Smooth muscle cell of the brain vasculature (primary cell): ENCODE data around the gene FHOD3.

Experiments used
- DNase-seq: peaks from one replicate; pipeline ENCODE4 v3.0.0-alpha.2; 2012; ENCODE audit warnings: low read depth, low spot score

The FHOD3 gene

DNA sequence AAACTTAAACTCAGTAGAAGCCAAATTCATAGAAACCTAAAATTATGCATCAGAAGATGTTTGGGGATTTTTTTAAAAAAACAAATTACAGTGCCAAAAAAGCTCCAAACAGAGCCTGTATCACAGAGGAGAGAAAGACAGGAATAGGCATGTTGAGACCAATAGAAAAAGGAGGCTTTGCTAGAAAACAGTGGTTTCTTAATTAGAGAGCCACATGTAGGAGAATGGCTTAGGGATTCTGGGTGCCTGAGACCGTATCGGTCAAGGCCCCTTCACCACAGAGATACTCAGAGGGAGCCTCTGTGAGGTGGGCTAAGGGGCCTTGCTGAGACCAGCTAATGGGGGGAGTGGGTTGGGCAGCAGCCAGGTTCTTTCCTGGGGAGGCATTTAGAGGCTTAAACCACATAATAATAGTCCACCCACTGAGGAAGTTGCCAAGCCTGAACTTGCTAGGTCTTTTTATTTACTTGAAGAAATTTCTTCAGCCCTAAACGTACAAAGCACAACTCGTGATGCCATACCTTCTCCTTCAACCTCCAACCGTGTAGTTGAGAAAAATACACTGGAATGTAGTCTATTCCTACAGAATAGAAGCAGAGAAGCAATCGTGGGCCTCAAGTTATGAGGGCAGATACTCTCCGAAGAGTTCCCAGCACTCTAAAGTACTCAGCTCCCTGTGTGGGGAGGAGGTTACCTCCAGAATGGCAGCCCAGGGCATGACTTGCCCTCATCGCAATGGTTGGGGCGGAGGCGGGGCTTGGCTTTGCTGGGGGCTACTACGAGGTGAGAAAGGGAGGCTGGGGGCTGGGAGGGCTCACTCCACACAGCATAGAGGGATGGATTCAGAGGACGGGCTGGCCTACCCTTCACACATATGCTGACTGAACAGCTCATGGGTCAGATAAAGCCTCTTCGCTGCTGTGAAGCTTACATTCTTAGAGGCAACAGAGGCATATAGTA lies 293.4 kb downstream of the FHOD3 start:
- DNase-seq = no peak

DNA sequence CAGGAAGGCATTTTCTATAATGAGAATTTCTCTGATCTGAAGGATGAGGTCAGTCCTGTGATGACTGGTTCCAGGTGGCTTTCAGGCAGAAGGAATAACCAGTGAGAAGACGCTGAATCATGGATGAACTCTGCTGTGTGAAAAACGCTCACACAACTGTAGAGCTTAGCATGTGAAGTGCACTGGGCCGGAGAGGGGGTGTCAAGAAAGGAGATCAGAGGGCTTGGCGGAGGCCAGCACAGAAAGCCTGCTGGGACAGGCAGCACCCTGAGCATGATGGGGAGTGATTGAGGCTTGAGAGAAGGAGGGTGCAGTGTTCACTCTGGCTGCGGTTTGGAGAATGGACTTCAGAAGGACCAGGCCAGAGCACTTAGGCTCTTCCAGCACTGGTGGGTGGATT lies 294.8 kb downstream of the FHOD3 start:
- DNase-seq = no peak

DNA sequence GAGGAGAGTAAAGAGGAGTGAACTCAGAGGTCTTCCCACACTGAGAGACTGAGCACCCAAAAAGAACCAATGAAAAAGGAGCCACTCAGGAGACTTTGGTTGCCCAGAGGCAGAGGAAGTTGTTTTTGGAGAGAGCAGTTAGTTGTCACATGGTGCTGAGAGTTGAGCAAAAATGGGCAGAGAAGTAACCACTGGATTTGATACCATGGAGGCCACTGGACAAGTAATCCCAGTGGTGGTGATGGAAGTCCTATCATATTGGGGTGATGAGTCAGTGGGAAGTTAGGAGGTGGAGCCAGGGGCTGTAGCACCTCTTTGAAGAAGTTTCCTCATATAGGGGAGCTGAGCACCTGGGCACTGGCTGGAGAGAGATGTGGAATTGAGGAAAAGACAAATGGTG lies 295.5 kb downstream of the FHOD3 start:
- no peak for DNase-seq

DNA sequence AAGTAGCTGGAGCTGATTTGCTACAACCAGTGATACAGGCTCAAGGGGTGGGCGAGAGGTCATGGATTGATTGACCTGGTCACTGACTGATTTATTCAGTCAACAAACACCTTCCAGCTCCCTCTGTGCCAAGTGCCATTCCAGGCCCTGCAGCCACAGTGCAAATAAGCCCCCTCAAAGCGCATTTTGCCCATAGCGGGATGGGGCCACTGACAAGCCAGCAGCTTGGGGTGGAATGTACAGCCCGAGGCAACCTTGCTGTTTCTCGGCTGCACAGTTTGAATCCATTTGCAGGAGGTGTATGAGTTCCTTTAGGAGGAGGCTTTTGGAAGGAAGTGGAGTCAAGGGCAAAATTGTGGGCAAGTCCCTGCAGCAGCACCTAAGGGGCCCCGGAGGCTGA lies 296.1 kb downstream of the FHOD3 start:
- DNase-seq = no peak

DNA sequence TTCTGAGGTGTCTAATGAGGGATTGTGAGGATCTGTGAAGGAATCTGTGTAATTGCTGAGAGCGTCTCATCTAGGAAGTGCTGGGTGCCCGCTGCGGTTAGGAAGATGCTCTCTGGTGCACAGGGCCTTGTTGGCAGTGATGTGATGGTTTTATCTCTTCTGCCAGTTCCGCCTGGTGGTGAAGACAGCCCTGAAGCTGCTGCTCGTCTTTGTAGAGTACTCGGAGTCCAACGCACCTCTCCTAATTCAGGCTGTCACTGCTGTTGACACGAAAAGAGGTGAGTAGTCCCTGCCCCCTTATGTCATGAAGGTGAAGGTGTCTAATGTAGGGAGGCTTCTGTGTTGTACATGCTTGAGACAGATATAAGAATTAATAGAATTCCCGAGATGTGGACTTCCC lies 297.1 kb downstream of the FHOD3 start:
- no peak for DNase-seq

DNA sequence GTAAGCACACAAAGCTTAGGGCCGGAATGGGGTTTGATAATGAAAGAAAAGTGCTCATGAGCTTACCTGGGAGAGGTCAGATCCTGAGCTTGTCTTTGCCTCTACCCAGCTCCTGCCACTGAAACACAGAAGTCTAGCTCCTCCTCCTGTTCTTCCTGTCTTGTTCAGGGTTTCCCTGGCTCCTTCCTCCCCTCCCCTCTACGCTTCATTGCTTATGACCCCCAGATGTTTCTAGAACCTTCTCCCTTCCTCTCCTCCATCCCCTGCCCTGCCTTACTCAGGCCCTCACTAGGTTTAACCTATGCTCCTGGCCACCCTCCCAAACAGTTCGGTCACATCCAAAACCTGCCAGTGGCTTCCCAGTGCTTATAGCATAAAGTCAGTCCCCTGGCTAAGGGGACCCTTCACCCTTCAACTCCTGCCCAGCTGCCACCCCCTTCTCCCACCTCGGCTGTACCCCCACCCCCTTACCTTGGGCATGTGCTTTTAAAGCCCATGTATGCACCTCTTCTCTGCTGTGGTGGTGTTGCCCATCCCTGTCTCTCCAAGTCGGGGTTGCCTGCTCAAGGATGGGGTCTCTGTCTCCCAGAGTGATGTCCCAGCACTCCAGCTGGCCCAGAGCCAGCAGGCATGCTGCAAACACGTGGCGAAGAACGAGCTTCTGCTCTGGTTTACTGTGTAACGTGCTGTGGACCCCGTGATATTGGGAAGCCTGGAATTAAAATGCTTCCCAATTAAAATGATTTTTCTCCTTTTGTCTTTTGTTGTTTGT lies 297.7 kb downstream of the FHOD3 start:
- DNase-seq = no peak

DNA sequence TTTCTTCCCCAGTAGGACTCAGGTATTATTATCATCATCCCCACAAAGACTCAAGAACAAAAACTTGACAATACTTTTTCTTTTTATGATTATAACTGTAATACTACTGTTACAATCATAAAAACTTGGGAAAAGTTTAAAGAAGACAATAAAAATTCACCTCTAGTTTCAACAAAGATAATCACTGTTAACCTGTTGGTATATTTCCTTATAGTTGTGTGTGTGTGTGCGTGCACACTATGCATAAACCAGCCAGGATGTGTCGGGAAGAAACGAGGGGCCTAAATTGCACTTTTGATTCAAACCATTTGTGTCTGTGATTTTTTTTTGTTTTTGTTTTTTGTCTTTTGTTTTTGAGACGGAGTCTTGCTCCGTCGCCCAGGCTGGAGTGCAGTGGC lies 298.3 kb downstream of the FHOD3 start:
- no peak for DNase-seq

DNA sequence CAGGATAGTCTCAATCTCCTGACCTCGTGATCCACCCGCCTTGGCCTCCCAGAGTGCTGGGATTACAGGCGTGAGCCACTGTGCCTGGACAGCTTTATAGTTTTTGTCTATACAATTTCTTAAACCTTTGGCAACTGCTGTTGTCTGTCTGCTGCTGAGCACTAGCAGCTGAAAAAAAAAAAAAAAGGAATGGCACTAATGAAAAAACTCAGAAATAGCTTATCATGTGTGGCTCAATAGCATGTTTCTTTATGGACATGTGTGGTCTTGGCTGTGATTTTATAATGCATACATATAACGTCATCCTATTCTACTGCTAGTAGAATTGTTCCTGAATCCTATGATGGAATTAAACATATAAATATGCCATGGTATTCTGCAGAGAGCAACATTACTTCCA lies 300.1 kb downstream of the FHOD3 start:
- DNase-seq = no peak

DNA sequence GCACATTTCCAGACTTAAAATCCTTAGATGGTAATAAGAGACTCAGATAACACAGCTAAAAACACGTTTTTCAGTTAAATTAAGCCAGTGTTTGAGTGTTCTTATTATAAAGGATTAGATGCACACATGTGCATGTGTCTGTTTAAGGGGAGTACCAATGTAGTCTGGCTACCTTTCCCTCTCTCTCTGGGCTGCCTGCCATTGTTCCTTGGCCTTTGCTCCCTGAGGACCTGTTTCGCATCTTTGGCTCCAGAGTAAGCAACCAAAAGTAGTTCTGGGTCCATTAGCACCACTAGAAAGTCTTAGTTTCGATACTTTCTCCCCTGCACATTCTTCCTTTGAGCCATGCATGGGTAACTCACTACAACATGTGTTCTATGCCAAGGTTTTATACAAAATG lies 303.0 kb downstream of the FHOD3 start:
- no peak for DNase-seq

DNA sequence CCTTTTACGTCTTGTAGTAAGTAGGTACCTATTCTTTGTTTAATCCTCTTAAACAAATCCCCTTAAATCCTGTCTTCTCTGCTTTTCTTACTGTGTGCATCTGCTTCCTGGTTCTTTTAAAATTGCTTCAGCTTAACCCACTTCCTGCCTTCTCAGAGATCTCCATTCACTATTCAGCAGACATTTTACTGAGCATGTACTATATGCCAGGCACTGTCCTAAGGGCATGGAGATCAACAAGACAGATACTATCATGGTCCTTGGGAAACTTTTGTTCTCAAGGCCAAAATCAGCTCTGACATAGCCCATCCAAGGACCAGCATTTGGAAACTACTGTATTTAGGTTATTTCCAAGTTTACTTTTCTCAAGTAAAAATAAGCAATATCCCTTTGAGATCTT lies 303.8 kb downstream of the FHOD3 start:
- DNase-seq = no peak

DNA sequence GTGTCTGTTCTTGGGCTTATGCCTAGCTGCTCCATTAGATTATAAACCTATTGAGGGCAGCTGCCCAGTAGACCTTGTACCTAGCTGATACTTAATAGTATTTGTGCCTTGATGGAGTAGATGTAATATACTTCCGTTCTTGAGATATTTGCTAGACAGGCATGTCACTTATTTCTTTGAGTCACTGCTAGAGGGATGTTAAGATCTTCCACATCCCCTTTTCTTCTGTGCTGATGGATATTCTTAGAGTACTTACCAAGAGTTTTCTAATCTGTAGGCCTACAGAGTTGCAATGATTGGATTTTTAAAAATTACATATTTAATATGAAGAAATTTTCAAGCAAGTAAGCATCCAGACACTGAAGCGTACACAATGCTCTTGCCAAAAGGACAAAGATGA lies 304.6 kb downstream of the FHOD3 start:
- no peak for DNase-seq

DNA sequence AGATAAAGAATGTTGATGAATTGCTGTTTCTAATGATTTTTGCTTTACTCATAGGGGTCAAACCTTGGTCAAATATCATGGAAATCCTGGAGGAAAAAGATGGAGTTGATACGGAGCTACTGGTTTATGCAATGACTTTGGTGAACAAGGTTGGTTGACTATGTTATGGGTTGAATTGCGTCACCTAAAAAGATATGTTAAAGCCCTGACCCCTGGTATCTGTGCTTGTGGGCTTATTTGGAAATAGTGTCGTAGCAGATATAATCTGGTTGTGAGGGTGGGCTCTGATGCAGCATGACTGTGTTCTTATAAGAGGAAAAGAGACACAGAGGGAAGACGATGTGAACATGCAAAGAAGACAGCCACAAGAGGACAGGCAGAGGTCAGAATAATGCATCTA lies 305.1 kb downstream of the FHOD3 start:
- DNase-seq = no peak

DNA sequence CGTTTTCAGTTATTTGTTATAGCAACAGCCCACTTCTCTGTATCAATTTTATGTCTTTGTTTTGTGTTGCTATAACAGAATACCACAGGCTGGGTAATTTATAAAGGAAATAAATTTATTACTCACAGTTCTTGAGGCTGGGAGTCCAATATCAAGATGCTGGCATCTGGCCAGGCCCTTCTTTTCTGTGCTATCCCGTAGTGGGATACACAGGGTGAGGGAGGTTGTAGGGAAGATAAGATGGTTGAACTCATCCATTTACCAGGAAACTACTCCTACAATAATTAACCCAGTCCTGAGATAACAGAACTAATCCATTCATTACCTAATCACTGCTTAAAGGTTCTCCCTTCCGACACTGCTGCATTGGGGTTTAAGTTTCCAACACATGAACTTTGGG lies 310.6 kb downstream of the FHOD3 start:
- no peak for DNase-seq

DNA sequence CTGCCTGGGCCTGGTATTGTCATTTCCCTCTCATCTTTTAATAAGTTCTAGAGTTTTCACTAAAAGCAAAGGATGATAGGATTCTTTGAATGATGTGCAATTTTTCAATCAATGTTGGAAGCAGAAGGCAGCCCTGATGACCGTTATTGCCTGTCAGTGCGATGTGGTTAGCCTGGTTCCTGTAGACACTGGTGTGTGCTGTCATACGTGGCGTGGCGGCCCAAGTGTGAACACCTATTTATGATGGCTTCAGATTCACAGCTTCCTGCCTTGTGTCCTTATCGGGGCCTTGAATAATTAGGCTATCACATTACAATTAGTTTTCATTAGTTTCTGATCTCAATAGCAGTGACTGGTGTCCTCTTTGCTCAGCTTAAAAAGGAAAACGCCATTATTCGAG lies 312.7 kb downstream of the FHOD3 start:
- DNase-seq = no peak

DNA sequence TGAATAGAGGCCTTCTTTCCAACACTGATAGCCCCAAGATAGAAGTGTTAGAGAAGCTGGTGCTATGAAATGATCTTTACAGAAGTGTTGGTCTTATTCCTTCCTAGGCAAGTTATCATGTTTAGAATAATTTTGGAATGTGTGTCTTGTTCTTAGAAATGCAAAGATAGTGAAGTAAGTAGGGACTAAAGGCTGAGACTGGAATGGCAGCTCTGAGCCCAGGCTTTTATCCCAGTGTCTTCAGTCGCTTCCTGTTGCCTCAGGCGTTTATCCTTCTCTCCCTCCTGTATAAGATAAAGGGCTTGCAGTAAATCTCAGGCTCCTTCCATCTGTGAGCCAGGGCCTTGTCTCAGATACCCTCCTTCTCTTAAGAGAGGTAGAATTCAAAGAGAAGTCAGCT lies 313.1 kb downstream of the FHOD3 start:
- DNase-seq = no peak

DNA sequence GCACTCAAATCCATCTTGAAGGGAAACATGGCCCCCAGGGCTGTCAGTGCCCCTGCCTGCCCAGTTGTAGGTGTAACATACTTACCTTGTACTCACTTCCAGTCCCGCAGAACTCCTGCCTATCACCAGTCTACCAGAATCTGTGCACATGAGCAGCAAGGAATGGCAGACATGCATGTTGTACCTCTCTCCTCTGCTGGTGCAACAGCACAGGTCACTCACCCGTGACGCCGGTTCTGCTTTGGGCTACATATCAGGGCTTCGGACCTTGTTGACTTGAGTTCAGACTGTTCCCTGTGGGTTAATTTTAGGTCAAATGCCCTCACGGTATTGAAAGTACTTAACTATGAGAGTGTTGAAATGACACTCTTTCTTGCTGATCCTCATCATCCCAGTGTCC lies 315.6 kb downstream of the FHOD3 start:
- DNase-seq = no peak

DNA sequence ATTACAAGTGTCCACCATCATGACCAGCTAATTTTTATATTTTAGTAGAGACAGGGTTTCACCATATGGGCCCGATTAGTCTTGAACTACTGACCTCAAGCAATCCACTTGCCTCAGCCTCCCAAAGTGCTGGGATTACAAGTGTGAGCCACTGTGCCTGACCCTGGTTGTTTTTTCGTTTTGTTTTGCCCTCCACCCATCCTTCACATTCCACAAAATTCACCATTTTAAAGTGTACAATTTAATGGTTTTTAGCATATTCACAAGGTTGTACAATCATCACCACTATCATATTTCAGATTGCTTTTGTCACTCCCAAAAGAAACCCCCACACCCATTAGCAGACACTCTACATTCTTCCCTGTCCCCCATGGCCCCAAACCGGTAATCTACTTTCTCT lies 316.3 kb downstream of the FHOD3 start:
- no peak for DNase-seq

DNA sequence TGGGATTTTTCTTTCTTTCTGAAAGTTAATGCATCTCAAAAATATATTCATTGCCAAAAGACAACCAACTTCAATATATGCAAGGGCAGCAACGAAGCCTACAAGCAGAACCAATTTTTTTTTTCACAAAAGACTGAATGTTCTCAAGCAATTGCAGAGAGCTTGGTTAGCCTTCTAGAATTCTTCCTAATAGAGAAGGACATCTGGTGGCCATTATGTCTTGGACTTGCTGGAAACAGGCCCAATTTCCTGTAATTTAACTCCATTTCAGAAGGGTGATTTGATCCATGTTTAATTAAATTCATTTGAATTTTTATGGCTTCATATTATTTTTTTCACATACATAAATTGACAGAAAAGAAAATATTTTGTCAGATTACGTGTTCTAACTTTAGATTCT lies 323.3 kb downstream of the FHOD3 start:
- no peak for DNase-seq

DNA sequence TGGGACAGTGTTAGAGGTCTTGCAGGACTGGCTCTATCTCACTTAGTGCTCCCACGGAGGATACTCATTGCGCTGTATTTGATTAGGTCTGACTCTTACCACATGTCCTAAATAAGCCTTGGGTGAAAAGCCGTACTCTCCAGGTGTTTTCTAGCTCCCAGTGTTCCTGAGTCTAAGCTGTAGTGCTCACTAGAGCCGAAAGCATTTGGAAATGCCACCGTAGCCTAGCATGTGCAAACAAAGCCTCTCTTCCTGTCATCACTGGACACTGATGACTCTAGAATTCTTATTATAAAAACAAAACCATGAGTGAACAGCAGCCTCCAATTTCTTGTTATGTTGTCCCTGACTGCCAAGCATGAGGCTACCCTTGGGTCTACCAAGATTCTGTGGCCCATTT lies 325.1 kb downstream of the FHOD3 start:
- DNase-seq = no peak

DNA sequence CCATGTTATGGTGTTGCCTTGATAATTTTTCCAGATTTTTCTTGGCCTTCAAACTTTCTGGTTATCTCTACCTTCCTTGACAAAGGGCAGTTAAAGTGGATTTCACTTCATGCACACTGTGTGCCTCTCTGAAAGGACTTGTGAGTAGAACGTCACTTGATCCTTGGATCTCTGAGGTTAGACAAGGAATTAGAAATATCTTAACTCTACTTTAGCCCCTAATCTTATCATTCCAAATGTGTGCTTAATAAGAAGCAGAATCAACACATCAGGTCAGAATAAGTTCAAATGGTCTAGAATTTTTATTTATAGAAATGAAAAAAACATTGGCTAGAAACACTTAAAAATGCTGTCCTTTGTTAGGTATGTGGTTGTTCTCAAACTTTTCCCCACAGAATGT lies 325.6 kb downstream of the FHOD3 start:
- DNase-seq = no peak

DNA sequence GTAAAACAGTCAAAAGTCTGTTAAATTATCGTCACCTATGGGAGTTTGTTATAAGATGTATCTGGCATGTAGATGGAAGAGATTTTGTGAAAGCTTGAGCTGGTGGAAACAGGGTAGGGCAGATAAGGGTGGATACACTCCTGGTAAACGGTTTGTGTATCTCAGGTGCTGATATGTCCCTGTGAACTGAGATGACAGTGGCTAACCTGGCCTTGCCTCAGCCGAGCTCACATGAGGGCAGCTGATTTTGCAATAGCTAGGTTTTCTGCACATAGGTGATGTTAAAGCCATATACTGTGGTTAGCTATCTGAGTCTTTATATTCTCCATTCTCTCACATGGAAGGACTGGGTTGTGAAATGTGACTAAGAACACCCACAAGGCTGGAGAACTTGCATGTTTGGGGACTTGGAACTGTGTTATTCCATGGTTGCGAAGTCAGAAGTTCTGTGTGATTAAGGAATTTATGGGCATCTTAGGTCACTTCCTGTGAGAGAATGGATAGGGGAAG lies 326.2 kb downstream of the FHOD3 start:
- no peak for DNase-seq

DNA sequence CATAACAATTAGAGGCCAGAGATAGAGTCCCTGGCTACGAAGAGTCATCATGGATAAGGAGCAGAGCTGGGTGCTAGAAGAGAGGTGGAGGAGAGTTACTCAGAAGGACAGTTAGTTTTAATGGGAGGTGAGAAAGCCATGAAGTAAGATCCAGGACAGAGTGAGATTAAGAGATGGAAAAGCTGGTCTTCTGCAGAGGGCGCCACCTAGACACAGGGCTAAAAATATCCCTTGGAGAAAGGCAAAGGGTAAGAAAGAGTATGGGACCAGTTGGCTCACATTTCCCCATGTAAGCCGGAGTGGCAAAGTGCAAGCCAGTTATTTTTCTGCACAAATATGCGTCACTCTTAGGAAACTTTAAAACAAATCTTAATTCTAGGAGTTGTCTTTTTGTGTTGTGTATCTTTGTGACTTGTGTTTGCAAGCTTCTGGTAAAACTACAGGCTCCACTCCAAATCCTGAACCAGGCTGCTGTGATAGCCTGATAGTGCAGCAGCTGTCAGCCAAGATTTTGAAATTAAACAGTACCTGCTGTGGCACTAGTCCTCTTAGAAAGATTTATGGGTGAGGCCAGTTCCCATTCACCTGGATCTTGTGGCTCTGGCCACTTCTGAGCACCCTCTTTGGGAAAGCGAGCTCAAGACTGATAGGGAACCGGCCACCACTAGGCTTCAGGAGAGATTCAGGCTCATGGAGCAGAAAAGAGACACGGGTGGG lies 327.1 kb downstream of the FHOD3 start:
- no peak for DNase-seq
